Activated CD4-positive, alpha-beta T cell treated with anti-CD3 and anti-CD28 coated beads, Interleukin-2, amount 10 ng/mL, durations not matched to agents 7 days and 5 days (primary cell): ENCODE measurements around the gene RO60. TPM values are rescaled to one million over a fixed set of nuclear protein-coding genes. Genes with fewer than 3 reads are reported as not detected.
"Not testable (repeated sequence)": the region's sequence is repeated elsewhere in the genome, so short reads cannot be mapped to it uniquely, and the experiment has no call there.

ENCODE experiments used
- CTCF ChIA-PET: fragments of 350-600 bp; sonication (Branson Sonifier 250); formaldehyde crosslinking; loops from one replicate; lab custom pipeline; 2021; ENCODE audit warnings: antibody characterized with exemption; lab: Charles Lee
- POLR2A ChIA-PET: fragments of 350-600 bp; sonication (Branson Sonifier 250); formaldehyde crosslinking; loops from one replicate; lab custom pipeline; 2021; ENCODE audit warnings: antibody characterized with exemption; lab: Charles Lee
- DNase-seq: peaks from one replicate; pipeline ENCODE4 v3.0.0-alpha.2; 2020
- H3K27ac Mint-ChIP-seq: one replicate; pipeline ENCODE4 v1.8.0; 2021; ENCODE audit warnings: mild to moderate bottlenecking, moderate library complexity, mixed read lengths
- H3K27me3 Mint-ChIP-seq: one replicate; pipeline ENCODE4 v1.8.0; 2021; ENCODE audit warnings: mixed read lengths
- H3K36me3 Mint-ChIP-seq: one replicate; pipeline ENCODE4 v1.8.0; 2021; ENCODE audit warnings: low read depth, mixed read lengths
- H3K4me1 Mint-ChIP-seq: one replicate; pipeline ENCODE4 v1.8.0; 2021; ENCODE audit warnings: mixed read lengths
- H3K4me3 Mint-ChIP-seq: one replicate; pipeline ENCODE4 v1.8.0; 2021; ENCODE audit warnings: mild to moderate bottlenecking, moderate library complexity, mixed read lengths
- H3K9me3 Mint-ChIP-seq: one replicate; pipeline ENCODE4 v1.8.0; 2021; ENCODE audit warnings: mixed read lengths
- total RNA-seq, 2 experiments: library from RNA; stranded (reverse); gene quantifications; one replicate each; pipeline ENCODE4 v1.2.3, GENCODE V29; 2021

Gene RO60
- total RNA-seq, 2 experiments from 2014 or later: 51.5 to 60.2 TPM

- peaks cover 18% of the 10 kb centered on the region for H3K36me3 Mint-ChIP-seq
- no peak for DNase-seq
- H3K4me1 Mint-ChIP-seq: peaks cover 4% of the 10 kb centered on the region
These were observed 22.9 kb upstream of the RO60 start for GRCh38 chr1:193036337-193037047.

DNA sequence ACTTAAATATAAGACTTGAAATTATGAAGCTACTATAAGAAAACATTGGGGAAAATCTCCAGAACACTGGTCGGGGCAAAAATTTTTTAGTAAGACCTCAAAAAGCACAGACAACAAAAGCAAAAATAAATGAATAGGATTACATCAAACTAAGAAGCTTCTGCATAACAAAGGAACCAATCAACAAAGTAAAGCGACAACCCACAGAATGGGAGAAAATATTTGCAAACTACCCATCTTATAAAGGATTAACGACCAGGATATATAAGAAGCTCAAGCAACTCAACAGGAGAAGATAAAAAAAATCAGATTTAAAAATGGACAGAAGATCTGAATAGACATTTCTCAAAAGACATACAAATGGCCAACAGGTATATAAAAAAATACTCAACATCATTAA is 19.4 kb upstream of the RO60 start:
- H3K9me3 Mint-ChIP-seq: no peaks in the 10 kb centered on the region
- H3K4me3 Mint-ChIP-seq: no peak overlapping the region
- POLR2A ChIA-PET: no interaction called here
- H3K4me1 Mint-ChIP-seq: peaks cover 6% of the 10 kb centered on the region
- CTCF ChIA-PET: no interaction called here
- no peak overlapping the region for H3K27ac Mint-ChIP-seq
- H3K36me3 Mint-ChIP-seq: peaks cover 30% of the 10 kb centered on the region
- DNase-seq: no peak
- H3K27me3 Mint-ChIP-seq: no peaks in the 10 kb centered on the region

More at GRCh38 chr1:193036337-193037047, 22.9 kb upstream of the RO60 start:
- H3K27me3 Mint-ChIP-seq: no peaks in the 10 kb centered on the region
- no peak overlapping the region for H3K4me3 Mint-ChIP-seq
- H3K9me3 Mint-ChIP-seq: no peaks in the 10 kb centered on the region
- CTCF ChIA-PET: interaction anchor here (0.6 kb wide), 1 partner anchor 10 kb away, joined by 4 read pairs; no protein-coding TSS in a partner anchor
- POLR2A ChIA-PET: no interaction called here
- H3K27ac Mint-ChIP-seq: no peak overlapping the region

DNA sequence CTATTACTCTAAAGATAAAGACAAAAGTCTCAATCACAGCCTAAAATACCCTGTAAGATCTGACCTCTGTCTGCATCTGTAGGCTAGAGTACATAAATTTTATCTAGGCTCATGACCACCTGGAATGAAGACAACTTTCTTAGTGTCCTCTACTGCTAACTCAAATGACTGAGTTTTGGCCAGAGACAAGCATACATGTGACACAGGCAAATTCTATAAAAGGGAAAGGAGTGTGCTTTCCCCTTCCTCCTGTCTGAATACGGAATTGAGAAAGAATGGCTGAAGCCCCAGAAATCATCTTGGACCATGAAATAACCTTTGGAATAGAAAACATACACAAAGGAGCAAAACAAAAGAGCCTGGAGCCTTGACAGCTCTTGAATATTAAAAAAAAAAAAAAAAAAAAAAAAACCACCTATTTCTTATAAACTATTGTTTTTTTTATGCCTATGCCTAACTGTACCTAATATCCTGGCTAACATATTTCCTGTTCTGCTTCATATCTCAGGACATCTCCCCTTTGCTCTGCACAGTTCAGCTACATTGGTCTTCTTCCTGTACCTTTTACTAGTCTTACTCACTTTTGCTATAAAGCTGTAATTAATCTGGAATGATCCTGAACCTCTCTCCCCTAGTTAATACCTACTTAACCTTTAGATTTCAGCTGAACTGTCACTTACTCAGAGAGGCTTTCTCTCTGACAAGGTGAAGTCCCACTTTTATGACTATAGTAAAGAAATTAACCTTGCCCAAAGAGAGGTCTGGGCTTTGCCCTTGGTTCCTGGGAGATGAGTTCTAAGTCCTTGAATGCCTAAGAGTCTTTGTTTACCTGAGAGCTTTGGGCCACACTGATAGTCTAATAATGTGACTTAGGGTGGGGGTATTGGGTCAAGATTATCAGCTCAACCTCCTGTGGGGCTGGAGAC is 16.4 kb upstream of the RO60 start:
- POLR2A ChIA-PET: no interaction called here
- Mint-ChIP-seq H3K27ac (no peak overlapping the region), H3K4me3 (no peak overlapping the region), H3K27me3 (no peaks in the 10 kb centered on the region), H3K9me3 (no peaks in the 10 kb centered on the region), H3K4me1 (peaks cover 6% of the 10 kb centered on the region), H3K36me3 (peaks cover 32% of the 10 kb centered on the region)
- DNase-seq: no peak
- CTCF ChIA-PET: no interaction called here

GRCh38 chr1:193048913-193049312 is 10.5 kb upstream of the RO60 start:
- H3K36me3 Mint-ChIP-seq: peaks cover 23% of the 10 kb centered on the region
- H3K27me3 Mint-ChIP-seq, H3K4me3 Mint-ChIP-seq, POLR2A ChIA-PET, H3K27ac Mint-ChIP-seq, DNase-seq, H3K9me3 Mint-ChIP-seq, H3K4me1 Mint-ChIP-seq: not testable (repeated sequence)
- CTCF ChIA-PET: interaction anchor here (3.2 kb wide), 1 partner anchor 10 kb away, joined by 10 read pairs; the partner anchor contains the start of genes RO60 and UCHL5

DNA sequence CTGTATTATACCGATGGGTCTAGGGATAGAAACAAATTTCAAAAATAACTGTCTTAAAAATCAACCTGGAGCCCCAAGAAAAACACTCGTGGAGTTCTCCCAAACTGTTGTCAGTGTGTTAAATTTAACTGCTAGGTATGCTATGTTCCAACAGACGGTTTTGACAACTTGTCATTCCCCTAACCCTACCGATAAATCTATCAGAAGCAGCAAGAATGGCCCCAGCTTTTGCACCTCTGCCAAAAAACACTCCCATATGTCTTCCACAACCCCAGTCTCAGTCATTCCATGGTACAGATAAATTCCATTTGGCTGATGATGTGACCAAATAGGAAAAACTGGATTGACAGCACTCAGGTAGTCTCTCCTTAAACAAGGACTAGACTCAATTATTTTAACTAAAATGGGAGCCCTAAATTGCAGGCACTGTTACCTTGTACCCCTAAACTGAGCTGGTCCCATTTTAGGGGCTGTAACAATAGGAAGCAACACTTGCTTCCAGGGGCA is 5.2 kb upstream of the RO60 start:
- CTCF ChIA-PET: no interaction called here
- Mint-ChIP-seq H3K9me3 (no peaks in the 10 kb centered on the region), H3K4me1 (peaks cover 36% of the 10 kb centered on the region), H3K27me3 (no peaks in the 10 kb centered on the region), H3K4me3 (no peak overlapping the region), H3K27ac (no peak overlapping the region), H3K36me3 (peaks cover 18% of the 10 kb centered on the region)
- no peak for DNase-seq
- POLR2A ChIA-PET: no interaction called here

DNA sequence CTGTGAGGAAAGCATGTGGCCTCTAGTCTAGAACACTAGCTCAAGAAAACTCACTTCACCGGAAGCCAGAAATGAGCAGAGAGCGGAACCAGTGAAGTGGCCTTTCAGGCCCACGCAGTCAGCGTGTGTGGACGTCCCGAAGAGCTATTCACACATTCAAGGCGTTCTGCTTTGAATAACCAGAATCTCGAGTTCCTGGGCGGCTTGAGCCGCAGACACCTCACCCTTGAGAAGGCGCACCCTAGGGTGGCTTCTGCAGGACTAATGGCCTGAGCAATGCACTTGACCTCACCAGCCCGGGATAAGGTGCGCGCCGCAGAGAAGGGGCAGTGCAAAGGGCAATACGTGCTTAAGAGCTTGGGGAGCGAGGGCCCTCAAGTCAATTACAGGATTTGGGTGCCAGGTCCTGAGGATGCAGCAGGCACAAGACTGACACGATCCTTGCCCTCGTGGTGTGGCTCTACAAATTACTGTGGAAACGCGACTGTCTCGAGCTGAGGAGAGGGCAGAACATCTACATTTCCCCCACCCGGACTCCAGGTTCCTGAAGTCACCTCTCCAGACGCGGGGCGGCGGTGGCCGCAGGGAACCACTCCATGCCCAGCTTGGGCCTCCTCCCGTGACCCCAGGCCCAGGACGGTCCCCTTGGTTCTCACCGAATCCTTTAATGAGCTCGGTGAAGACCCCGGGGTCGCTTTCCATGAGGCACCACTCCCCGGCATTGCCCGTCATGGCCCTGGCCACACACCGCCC is 707 bp upstream of the RO60 start:
- no peaks in the 10 kb centered on the region for H3K9me3 Mint-ChIP-seq
- peak; percentile 63 for DNase-seq
- H3K36me3 Mint-ChIP-seq: peaks cover 24% of the 10 kb centered on the region
- H3K27me3 Mint-ChIP-seq: no peaks in the 10 kb centered on the region
- ChIA-PET POLR2A (interaction anchor here (1.2 kb wide), 1 partner anchor 249 kb away, joined by 3 read pairs; no protein-coding TSS in a partner anchor), CTCF (interaction anchor here (0.5 to 2.0 kb wide), 20 partner anchors 8 to 584 kb away, joined by 3 to 10 read pairs (median 3); partner anchors contain the start of genes CDC73 and GLRX2)
- peak overlapping the region; percentile 100 for H3K4me3 Mint-ChIP-seq
- peaks cover 56% of the 10 kb centered on the region for H3K4me1 Mint-ChIP-seq
- H3K27ac Mint-ChIP-seq: peak overlapping the region; percentile 100

DNA sequence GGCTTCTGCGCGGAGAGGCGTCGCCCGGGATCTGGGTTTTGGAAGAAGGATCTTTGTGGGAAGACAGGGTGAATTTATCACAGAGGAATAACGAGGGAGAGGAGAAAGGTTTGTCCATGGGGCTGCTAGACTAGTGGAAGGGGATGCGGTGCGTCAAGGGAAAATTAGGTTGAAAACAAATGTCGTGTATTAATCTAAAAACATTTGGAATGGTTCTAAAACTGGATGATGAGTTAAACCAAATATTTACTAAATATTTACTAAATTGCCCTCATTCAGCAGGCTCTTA is 647 bp downstream of the RO60 start:
- CTCF ChIA-PET: no interaction called here
- H3K36me3 Mint-ChIP-seq: peaks cover 21% of the 10 kb centered on the region
- no peaks in the 10 kb centered on the region for H3K27me3 Mint-ChIP-seq
- POLR2A ChIA-PET: no interaction called here
- no peak for DNase-seq
- peak overlapping the region; percentile 100 for H3K27ac Mint-ChIP-seq
- H3K4me1 Mint-ChIP-seq: peaks cover 48% of the 10 kb centered on the region
- peak overlapping the region; percentile 100 for H3K4me3 Mint-ChIP-seq
- H3K9me3 Mint-ChIP-seq: no peaks in the 10 kb centered on the region

DNA sequence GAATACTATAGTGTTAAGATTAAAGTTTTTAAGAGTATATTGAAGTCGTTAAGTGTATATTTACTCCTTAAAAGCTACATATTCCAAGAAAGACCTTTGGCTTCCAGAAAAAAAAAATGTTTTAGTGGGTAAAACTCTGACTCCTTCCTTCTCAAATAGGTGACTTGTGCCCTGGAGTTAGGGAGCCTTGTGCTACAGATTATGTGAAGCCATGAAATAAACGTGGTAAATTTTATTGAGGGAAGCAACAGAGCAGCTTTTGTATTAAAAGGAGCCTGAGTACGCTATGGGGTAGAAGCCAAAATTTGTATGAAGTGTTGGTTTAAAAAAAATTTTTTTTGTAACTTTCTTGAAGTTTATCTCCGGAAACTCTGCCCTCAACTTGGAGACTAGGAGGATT is 994 bp downstream of the RO60 start:
- Mint-ChIP-seq H3K36me3 (peaks cover 21% of the 10 kb centered on the region), H3K4me3 (peak overlapping the region; percentile 100), H3K27ac (peak overlapping the region; percentile 100), H3K4me1 (peaks cover 51% of the 10 kb centered on the region), H3K9me3 (no peaks in the 10 kb centered on the region), H3K27me3 (no peaks in the 10 kb centered on the region)
- no peak for DNase-seq
- ChIA-PET CTCF (no interaction called here), POLR2A (no interaction called here)

- Mint-ChIP-seq H3K9me3 (no peaks in the 10 kb centered on the region), H3K36me3 (peaks cover 21% of the 10 kb centered on the region), H3K27ac (peak overlapping the region; percentile 100), H3K4me1 (peaks cover 55% of the 10 kb centered on the region), H3K4me3 (peak overlapping the region; percentile 100), H3K27me3 (no peaks in the 10 kb centered on the region)
- no peak for DNase-seq
- ChIA-PET POLR2A (no interaction called here), CTCF (no interaction called here)
These were observed 1.5 kb downstream of the RO60 start for GRCh38 chr1:193060938-193061337.

DNA sequence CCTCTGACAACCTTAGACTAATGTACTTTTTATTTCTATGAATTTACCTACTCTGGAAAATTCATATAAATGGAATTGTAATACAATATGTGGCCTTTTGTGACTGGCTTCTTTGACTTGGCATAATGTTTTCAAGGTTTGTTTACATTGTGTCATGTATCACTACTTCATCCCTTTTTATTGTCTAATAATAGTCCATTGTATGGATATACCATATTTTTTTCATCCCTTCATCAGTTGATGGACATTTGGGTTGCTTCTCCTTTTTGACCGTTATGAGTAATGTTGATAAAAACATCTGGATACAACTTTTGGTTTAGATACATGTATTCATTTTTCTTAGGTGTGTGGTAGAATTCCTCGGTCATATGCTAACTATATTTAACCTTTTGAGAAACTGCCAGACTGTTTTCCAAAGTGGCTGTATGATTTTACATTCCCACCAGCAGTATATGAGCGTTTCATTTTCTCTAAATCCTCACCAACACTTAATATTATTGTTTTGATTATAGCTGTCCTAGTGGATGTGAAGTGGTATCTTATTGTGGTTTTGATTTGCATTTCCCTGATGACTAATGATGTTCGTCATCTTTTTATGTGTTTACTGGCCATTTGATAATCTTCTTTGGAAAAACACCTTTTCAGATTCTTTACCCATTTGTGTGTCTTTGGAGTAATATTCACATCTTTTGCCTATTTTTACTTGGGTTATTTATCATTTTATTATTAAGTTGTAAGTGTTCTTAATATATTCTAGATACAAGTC is 3.5 kb downstream of the RO60 start:
- DNase-seq: no peak
- no peaks in the 10 kb centered on the region for H3K27me3 Mint-ChIP-seq
- no peak overlapping the region for H3K27ac Mint-ChIP-seq
- H3K4me1 Mint-ChIP-seq: peaks cover 55% of the 10 kb centered on the region
- H3K9me3 Mint-ChIP-seq: no peaks in the 10 kb centered on the region
- CTCF ChIA-PET: no interaction called here
- peaks cover 17% of the 10 kb centered on the region for H3K36me3 Mint-ChIP-seq
- POLR2A ChIA-PET: no interaction called here
- H3K4me3 Mint-ChIP-seq: no peak overlapping the region

GRCh38 chr1:193065954-193066353 is 6.5 kb downstream of the RO60 start:
- CTCF ChIA-PET: interaction anchor here (0.7 to 0.8 kb wide), 2 partner anchors 8 to 30 kb away, joined by 3 read pairs; no protein-coding TSS in a partner anchor

DNA sequence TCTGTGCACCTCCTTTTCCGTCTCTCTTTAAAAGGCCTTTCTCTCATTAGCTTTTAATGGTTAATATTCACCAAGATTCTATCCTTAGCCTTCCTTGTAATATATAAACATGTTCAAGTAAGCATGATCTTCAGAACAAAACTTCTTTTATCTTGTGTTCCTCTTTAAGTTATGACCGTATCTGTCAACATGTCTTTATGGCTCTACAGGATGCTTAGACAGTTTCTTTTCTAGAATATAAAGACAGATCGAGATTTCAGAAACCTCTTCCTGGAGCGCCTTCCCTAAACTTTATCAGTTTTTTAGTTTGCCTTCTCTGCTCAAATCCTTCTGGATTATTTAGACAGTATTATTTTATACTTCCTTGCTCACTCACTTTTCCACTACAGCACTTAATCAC is 7.2 kb downstream of the RO60 start:
- Mint-ChIP-seq H3K27ac (no peak overlapping the region), H3K4me3 (no peak overlapping the region), H3K27me3 (no peaks in the 10 kb centered on the region), H3K4me1 (peaks cover 63% of the 10 kb centered on the region), H3K9me3 (no peaks in the 10 kb centered on the region), H3K36me3 (peaks cover 19% of the 10 kb centered on the region)
- ChIA-PET POLR2A (no interaction called here), CTCF (interaction anchor here (0.7 kb wide), 1 partner anchor 8 kb away, joined by 3 read pairs; no protein-coding TSS in a partner anchor)
- no peak for DNase-seq

More at GRCh38 chr1:193065954-193066353, 6.5 kb downstream of the RO60 start:
- H3K4me3 Mint-ChIP-seq: no peak overlapping the region
- no peak for DNase-seq
- no peaks in the 10 kb centered on the region for H3K27me3 Mint-ChIP-seq
- POLR2A ChIA-PET: no interaction called here
- H3K9me3 Mint-ChIP-seq: no peaks in the 10 kb centered on the region
- H3K27ac Mint-ChIP-seq: no peak overlapping the region
- peaks cover 19% of the 10 kb centered on the region for H3K36me3 Mint-ChIP-seq
- H3K4me1 Mint-ChIP-seq: peaks cover 64% of the 10 kb centered on the region
